Liver (tissue), 9 donors: ENCODE data around the gene SAMD4A. TPM values are rescaled to one million over a fixed set of nuclear protein-coding genes. Genes with fewer than 3 reads are reported as not detected.

Experiments used
- DNase-seq: peaks from one replicate; pipeline ENCODE4 v3.0.0-alpha.2; 2017; ENCODE audit warnings: low spot score
- H3K27ac ChIP-seq, 2 donors: one replicate each; pipeline ENCODE4 v1.7.0; 2013; ENCODE audit warnings: inconsistent platforms in 2 of 2, low read length in 2 of 2, control low read depth in 1 of 2, low read depth in 1 of 2, mild to moderate bottlenecking in 1 of 2
- H3K27me3 ChIP-seq, 4 donors: one replicate each; pipeline versions ENCODE4 v1.6.1 to v1.7.0; 2013; ENCODE audit warnings: low read length in 3 of 4, inconsistent platforms in 1 of 4, mild to moderate bottlenecking in 1 of 4, moderate library complexity in 1 of 4; ENCODE audit not compliant: control insufficient read depth in 4 of 4, insufficient read depth in 4 of 4
- H3K36me3 ChIP-seq, 4 donors: one replicate each; pipeline versions ENCODE4 v1.6.1 to v1.7.0; 2013; ENCODE audit warnings: low read length in 3 of 4, mild to moderate bottlenecking in 3 of 4, low read depth in 1 of 4, moderate library complexity in 1 of 4; ENCODE audit not compliant: control insufficient read depth in 4 of 4, insufficient read depth in 3 of 4
- H3K4me1 ChIP-seq, 4 donors: one replicate each; pipeline versions ENCODE4 v1.6.1 to v1.7.0; 2013; ENCODE audit warnings: low read length in 3 of 4, mild to moderate bottlenecking in 3 of 4, moderate library complexity in 1 of 4; ENCODE audit not compliant: control insufficient read depth in 4 of 4, insufficient read depth in 4 of 4
- H3K4me3 ChIP-seq, 3 donors: one replicate each; pipeline versions ENCODE4 v1.6.1 to v1.7.0; 2013; ENCODE audit warnings: low read length in 3 of 3, control low read depth in 1 of 3, low read depth in 1 of 3, mild to moderate bottlenecking in 1 of 3
- H3K9ac ChIP-seq, 2 donors: one replicate each; pipeline ENCODE4 v1.7.0; 2013; ENCODE audit warnings: low read length in 2 of 2, mild to moderate bottlenecking in 2 of 2, moderate library complexity in 2 of 2, control low read depth in 1 of 2, low read depth in 1 of 2
- H3K9me3 ChIP-seq, 4 donors: one replicate each; pipeline versions ENCODE4 v1.6.1 to v1.7.0; 2013; ENCODE audit warnings: low read length in 3 of 4; ENCODE audit not compliant: control insufficient read depth in 4 of 4
- ATF3 ChIP-seq: IDR thresholded peaks from 2 replicates; pipeline ENCODE4 v1.6.1; 2016; ENCODE audit warnings: antibody characterized with exemption
- CTCF ChIP-seq: fragments of 150-350 bp; IDR thresholded peaks from 2 replicates; pipeline ENCODE4 v1.5.1; 2017; ENCODE audit warnings: improper control_type of control experiment, low read depth, low read length; ENCODE audit not compliant: missing input control
- EGR1 ChIP-seq, 2 donors: IDR thresholded peaks; 2 replicates each; pipeline ENCODE4 v1.6.1; 2016 to 2018; ENCODE audit warnings: antibody characterized with exemption in 2 of 2, low read depth in 2 of 2
- FOXA1 ChIP-seq: IDR thresholded peaks from 2 replicates; pipeline ENCODE4 v1.6.1; 2016; ENCODE audit warnings: antibody characterized with exemption
- FOXA2 ChIP-seq: IDR thresholded peaks from 2 replicates; pipeline ENCODE4 v1.6.1; 2016; ENCODE audit warnings: antibody characterized with exemption
- GABPA ChIP-seq, 2 donors: IDR thresholded peaks in 1 of 2; conservative IDR thresholded peaks in 1 of 2; 2 replicates each; pipeline ENCODE4 v1.6.1; 2016; ENCODE audit warnings: antibody characterized with exemption in 2 of 2, mild to moderate bottlenecking in 1 of 2, moderate library complexity in 1 of 2
- HNF4A ChIP-seq, 2 donors: conservative IDR thresholded peaks; 2 replicates each; pipeline ENCODE4 v1.6.1; 2016; ENCODE audit warnings: antibody characterized with exemption in 2 of 2, mild to moderate bottlenecking in 2 of 2
- HNF4G ChIP-seq: IDR thresholded peaks from 2 replicates; pipeline ENCODE4 v1.6.1; 2016; ENCODE audit warnings: antibody characterized with exemption
- JUND ChIP-seq, 2 donors: IDR thresholded peaks; 2 replicates each; pipeline ENCODE4 v1.6.1; 2016; ENCODE audit warnings: antibody characterized with exemption in 2 of 2
- MAX ChIP-seq: IDR thresholded peaks from 2 replicates; pipeline ENCODE4 v1.6.1; 2016; ENCODE audit warnings: antibody characterized with exemption
- NR2F2 ChIP-seq: IDR thresholded peaks from 2 replicates; pipeline ENCODE4 v1.6.1; 2016; ENCODE audit warnings: antibody characterized with exemption
- RAD21 ChIP-seq, 2 donors: IDR thresholded peaks; 2 replicates each; pipeline ENCODE4 v1.6.1; 2016; ENCODE audit warnings: antibody characterized with exemption in 2 of 2, mild to moderate bottlenecking in 2 of 2
- REST ChIP-seq: IDR thresholded peaks from 2 replicates; pipeline ENCODE4 v1.6.1; 2016; ENCODE audit warnings: antibody characterized with exemption, mild to moderate bottlenecking
- RXRA ChIP-seq, 2 donors: IDR thresholded peaks; 2 replicates each; pipeline ENCODE4 v1.6.1; 2017 to 2018; ENCODE audit warnings: antibody characterized with exemption in 2 of 2, mild to moderate bottlenecking in 1 of 2
- SP1 ChIP-seq: IDR thresholded peaks from 2 replicates; pipeline ENCODE4 v1.6.1; 2018; ENCODE audit warnings: antibody characterized with exemption, mild to moderate bottlenecking
- TAF1 ChIP-seq: conservative IDR thresholded peaks from 2 replicates; pipeline ENCODE4 v1.6.1; 2016; ENCODE audit warnings: antibody characterized with exemption, mild to moderate bottlenecking
- YY1 ChIP-seq: IDR thresholded peaks from 2 replicates; pipeline ENCODE4 v1.6.1; 2016; ENCODE audit warnings: antibody characterized with exemption, mild to moderate bottlenecking
- ZBTB33 ChIP-seq: IDR thresholded peaks from 2 replicates; pipeline ENCODE4 v1.6.1; 2016; ENCODE audit warnings: antibody characterized with exemption
- WGBS: extraction: QIAGEN DNeasy Blood & Tissue Kit; methylation state at CpG from one replicate; pipeline ENCODE4 v1.1.7; 2013; 5-methylcytosine and 5-hydroxymethylcytosine counted together
- polyA plus RNA-seq, 2 donors: library from polyadenylated mRNA; stranded (reverse) in 1 of 2; unstranded in 1 of 2; fragments of 200-250 nt in 1 of 2; fragments of >200 nt in 1 of 2; fragmentation: Nextera tagmentation in 1 of 2; extraction: Ambion mirVana in 1 of 2; gene quantifications; one replicate each; pipeline versions ENCODE4 v1.2.1 to v1.2.3, GENCODE V29; 2013 to 2015
- total RNA-seq, 2 donors: library from RNA; depleted of rRNA; stranded (reverse); fragments of >200 nt; gene quantifications; one replicate each; pipeline ENCODE4 v1.2.3, GENCODE V29; 2014
- donor health status: healthy.
- donor health status: healthy.
- donor health status: healthy.
- donor health status: healthy.
- donor health status: healthy.

SAMD4A gene
- total and polyA plus RNA-seq, 4 donors, result 4.3 to 17.8 (median 8.1) TPM

- no peak for TF ChIP-seq ZBTB33
Measured at GRCh38 chr14:54788701-54789100, 221.8 kb downstream of the SAMD4A start (continued).

GRCh38 chr14:54789166-54789565 is 222.2 kb downstream of the SAMD4A start:
- H3K36me3 ChIP-seq, result peaks cover 2 to 25% (median 14%) of the 10 kb centered on the region in 4 donors
- no peak for DNase-seq

More at GRCh38 chr14:54789166-54789565, 222.2 kb downstream of the SAMD4A start:
- Histone ChIP-seq H3K4me1 (peaks cover 6 to 46% (median 14%) of the 10 kb centered on the region in 4 donors), H3K9me3 (no peaks in the 10 kb centered on the region), H3K4me3 (no peak overlapping the region), H3K27ac (no peak overlapping the region), H3K27me3 (no peaks in the 10 kb centered on the region), H3K9ac (no peak overlapping the region)
- TF ChIP-seq FOXA1 (no peak), RAD21 (IDR thresholded peaks at IDR 0.05) (no peak), YY1 (no peak), ZBTB33 (no peak), ATF3 (no peak), NR2F2 (no peak), MAX (no peak), RXRA (IDR thresholded peaks at IDR 0.05) (no peak), TAF1 (no peak), REST (no peak), HNF4G (no peak), GABPA (IDR thresholded peaks at IDR 0.05 in 1 of 2, conservative IDR thresholded peaks at IDR 0.05 in 1 of 2) (no peak), FOXA2 (no peak), SP1 (no peak), EGR1 (IDR thresholded peaks at IDR 0.05; ENCODE audit: low read depth in 2 of 2) (no peak), HNF4A (conservative IDR thresholded peaks at IDR 0.05) (no peak), CTCF (no peak), JUND (IDR thresholded peaks at IDR 0.05) (no peak)
- WGBS, result 94% methylated on average over 5 of the region's 5 CpGs
